ENCODE data around the gene TSPAN3.

Gene TSPAN3

DNA sequence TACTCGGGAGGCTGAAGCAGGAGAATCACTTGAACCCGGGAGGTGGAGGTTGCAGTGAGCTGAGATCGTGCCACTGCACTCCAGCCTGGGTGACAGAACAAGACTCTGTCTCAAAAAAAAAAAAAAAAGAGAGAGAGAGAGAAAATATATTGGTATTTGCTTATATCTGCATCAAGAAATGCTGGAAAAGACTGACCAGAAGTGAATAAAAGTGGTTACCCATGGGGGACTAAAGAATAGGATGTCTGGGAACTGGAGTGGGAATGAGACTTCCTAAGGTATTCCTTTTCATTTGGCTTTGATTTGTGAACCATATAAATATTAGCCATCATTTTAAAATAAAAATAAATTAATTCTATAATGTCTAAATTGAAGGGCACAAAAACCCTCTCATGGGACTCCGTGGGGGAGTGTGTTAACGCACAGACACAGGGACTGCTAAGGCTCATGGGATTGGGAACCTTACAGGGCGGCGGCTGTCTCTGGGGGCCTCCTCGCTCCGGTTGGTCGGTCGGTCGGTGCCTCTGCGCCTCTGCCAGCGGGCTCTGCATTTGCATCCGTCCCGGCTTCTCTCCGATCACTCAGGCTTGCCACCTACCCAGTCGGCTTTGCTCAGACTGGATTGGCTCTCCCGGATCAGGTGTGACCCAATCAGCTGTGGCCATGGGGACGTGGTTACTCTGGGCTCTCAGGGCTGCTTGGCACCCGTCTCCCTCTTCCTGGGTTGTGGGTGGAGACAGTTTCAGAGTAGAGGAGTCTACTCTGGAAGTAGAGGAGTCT lies 12.7 kb upstream of the TSPAN3 start:
- peak; percentile 87 for DNase-seq

DNA sequence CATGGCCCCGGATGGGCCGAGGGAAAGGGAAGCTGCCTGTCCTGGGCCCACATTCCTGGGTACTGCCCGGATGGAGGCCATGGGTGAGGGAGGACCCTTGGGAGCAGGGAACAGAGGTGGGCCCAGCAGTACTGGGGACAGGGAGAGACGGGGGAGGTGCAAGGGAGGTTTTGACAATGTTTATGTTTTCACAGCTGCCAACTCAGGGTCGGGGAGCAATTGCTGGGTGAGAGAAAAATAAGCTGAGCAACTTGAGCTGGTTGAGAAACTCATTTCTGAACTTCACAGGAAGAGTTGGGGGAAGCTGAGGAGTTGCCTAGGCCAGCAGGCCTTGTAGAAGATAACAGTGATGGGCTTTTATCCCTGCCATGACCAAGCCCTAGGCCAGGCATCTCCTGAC lies 11.1 kb upstream of the TSPAN3 start:
- DNase-seq, result no peak

DNA sequence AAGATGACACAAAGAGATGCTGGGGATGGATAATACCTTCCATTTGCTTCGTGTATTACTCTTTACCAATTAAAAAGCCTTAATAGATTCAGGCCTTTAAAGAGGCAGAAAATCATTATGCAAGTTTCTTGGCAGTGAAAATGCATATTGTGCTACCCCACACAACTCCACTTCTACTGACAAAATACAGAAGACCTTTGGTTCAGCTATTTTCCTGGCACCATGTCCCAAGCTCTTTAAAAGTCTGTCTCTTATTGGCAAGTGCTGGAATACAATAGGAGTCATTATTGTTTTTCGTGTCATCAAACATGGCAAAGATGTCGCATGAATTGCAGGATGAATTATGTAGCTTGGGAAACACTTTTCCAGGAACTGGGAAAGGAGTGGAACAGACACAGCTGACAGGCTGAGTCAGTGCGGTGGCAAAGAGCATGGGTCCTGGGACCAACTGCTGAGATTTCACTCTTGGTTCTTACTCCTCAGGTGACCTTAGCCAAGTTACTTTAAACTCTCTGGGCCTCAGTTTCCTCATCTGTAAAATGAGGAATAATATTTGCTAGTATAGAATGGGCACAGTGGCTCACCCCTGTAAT lies 5.5 kb upstream of the TSPAN3 start:
- DNase-seq, result no peak

DNA sequence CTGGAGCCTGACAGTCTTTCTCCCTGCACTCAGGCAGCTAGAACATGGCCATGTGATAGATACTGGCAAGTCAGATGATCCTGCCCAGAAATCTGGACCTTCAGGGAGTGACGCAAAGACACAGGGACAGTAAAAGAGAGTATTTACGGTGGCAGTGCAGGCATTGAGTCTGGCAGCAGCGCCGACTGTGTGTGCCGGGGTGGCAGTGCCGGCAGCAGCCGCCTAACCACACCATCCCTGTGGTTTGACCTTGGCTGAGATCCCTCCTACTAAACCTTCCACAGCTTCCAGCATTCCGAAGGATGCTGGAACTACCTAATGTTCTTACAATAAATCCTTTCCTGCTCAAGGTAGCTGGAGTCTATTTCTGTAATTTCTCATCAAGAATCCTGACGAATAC lies 4.6 kb upstream of the TSPAN3 start:
- DNase-seq, result no peak

DNA sequence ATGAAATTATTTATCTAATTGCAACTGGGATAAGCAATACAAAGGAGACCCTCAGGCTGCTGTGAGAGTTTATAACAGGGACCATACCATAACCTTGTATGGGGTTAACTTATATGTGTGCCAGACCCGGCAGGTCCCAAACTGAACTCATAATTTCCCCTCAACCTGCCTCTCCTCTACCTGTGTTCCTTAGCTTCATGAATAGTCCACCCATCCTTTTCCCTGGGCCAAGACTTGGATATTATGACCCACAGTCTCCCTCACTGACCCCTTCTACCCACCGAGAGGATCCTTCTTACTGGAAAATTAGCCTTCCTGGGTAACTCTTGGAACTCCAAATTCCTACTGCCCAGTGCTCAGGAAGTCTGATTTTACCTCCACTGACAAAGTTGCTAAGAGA lies 3.4 kb upstream of the TSPAN3 start:
- DNase-seq, result no peak

DNA sequence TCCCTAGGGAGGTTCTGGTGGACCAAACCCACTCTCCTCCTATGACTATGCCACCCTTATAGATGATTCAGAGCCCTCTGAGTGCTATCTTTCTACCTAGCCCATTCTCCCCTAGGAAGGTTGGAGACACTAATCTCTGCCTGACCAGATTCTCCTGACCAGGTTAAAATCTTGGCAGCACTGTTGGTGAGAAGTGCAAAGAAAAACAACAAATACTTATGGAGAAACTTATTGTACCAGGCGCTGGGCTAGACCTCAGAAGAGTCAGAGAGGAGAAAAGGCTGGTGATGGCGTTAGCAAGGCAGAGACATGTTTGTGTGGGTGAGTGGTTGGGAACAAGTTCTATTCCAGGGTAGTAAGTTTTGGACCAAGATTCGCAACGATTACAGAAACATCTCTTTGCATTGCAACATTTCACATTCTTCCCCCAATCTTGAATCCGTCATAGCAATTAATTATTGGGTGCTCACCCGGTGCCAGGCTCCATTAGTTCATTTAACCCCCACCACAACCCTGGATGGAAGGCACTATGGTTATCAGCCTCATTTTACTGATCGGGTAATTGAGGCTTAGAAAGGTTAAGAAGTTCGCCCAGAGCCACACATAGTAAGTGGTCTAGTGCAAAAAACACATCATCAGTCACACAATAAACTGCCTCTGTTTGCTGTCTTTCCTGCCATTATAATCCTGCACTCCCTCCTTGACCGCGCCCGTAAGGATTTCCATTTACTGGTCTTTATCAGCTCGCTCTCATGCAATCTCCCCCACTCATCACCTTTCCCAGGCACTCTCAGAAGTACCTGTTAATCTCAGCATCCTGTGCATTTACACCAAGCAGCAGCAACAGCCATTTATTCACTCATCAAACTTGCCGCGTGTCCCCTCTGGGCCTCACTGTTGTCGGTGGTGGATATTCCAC lies 655 bp upstream of the TSPAN3 start:
- DNase-seq, result no peak

DNA sequence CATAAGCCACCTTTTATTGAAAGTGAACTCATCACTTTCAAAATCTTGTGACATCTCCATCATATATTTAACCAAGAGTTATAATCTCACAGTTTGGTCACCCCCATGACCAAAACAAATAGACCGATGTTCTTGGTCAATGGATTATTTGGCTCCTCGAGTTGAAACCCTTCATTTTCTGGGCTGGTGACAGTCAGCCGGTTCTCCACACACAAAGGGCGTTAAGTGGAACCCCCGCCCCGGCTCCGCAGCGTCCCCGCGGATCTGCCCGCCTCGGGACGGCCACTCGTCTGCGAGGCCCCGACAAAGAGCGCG lies 772 bp downstream of the TSPAN3 start:
- no peak for DNase-seq

DNA sequence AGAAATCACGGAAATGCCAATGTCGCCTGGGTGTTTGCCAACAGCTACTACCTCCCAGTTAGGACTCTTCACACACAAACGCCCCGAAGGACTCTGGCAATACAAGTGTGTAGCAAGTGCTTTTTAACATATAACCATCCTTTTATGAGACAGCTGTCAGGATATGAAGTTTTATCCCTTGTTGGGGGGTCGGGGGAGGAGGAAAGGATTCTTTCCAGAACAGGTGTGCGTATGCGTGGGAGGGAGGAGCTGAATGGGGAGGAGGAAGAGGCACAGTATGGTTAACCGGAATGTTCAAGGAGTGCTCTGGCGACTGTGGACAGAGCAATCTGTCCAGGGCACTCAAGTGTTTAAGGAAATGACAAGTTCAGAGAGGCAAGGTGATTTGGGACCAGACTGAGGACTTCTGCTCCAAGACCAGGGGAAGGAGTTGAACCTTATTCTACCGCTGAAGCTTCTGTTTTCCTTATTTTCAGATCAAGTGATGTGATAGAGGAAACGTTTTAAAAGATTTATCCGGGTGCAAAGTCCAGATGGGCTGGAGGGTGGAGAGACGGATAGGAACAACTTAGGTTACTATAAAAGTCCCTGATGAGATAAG lies 1.3 kb downstream of the TSPAN3 start:
- peak; percentile 16 for DNase-seq

DNA sequence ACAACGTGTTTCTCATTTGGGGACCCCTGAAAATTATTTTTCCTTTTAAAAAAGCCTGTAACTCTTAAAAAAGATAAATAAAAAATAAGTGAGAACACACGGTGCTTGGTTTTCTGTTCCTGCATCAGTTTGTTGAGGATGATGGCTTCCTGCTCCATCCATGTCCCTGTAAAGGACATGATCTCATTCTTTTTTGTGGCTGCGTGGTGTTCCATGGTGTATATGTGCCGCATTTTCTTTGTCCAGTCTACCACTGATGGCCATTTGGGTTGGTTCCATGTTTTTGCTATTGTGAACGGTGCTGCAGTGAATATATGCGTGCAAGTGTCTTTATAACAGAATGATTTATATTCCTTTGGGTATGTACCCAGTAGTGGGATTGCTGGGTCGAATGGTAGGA lies 2.3 kb downstream of the TSPAN3 start:
- DNase-seq, result no peak

DNA sequence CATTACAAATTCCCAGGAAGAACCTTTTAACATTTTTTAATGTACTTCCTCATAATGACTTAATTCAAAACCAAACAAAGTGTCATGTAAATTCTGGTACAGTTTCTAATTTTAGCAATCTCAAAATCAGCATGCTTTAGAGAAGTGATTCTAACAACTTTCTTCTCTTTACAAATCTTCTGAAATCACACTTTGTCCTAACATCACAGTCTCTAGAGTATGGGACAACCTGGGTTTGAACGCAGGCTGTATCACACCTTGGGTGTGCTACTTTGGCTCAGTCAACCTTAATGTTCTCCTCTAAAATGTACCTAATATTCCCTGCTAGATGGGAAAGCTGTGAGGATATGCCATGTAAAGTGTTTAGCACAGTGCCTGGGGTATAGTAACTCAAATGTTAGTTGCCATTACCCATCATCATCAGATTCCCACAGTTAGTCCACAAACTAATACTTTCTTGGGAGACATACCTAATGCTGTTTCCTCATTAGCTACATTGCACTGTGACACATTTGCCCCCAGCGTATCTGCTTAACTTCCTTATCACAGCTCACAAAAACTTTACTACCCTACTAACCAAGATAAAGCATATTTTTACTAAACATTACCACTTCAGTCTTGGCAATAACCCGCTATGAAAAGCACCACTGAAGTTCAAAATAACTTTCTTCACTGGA lies 3.1 kb downstream of the TSPAN3 start:
- no peak for DNase-seq

DNA sequence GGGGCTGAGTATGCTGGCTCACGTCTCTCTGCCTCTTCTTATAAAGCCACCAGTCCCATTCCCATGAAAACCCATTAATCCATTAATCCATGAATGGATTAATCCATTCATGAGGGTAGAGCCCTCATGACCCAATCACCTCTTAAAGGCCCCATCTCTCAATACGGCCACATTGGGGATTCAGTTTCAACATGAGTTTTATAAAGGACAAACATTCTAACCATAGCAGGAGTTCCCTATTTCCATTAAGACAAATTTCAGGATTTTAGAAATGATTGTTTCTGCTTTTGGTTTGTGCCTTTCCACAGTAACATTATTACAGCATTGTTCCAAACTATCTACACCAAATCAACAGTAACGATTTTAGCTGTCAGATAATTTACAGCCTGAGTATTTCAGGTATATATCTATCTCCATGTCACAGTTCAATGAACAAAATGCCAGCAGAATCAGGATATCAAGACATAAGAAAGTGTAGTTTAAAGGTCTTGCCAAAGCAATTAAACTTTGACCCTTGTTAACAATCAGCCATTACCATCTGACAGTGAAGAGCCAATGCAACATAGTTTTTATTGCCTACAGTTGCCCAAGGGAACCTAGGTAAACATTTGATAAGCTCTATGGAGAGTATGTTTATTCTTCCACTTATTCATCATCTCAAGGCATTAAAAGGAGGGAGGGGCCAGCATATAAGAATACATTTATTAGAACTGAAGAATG lies 3.8 kb downstream of the TSPAN3 start:
- peak; percentile 21 for DNase-seq

DNA sequence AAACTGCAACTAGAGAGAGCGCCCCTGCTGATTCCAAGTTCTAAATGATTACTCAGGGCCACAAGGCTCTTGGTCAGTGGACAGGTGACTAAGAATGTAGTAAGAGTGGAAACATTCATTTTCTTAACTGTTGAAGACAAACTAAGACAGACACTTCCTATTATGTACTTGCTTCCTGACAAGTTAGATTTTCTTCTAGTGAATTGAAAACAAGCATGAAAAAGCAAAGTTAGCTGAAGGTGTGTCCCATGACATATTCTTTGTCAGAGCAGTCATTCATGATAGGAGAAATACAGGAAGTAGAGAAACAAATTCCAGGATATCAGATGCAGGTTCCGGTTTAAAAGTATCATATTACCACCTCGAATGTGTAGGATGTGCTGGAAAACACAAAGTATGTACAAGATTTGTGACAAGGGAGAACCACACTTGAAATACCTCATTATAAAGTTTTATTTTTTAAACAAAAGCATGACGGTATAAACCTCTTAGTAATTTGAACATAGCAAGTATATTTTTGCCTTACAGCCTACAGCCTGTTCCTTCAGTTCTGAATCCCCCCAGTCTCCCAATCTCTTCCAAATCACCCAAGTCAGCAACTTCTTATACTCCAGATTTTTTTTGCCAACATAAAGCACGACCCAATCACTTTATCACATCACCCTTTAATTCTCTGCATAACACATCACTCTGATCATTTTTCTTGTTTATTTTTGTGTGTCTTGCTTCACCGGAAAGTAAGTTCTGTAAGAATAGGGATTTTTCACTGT lies 6.2 kb downstream of the TSPAN3 start:
- DNase-seq, result peak; percentile 81

DNA sequence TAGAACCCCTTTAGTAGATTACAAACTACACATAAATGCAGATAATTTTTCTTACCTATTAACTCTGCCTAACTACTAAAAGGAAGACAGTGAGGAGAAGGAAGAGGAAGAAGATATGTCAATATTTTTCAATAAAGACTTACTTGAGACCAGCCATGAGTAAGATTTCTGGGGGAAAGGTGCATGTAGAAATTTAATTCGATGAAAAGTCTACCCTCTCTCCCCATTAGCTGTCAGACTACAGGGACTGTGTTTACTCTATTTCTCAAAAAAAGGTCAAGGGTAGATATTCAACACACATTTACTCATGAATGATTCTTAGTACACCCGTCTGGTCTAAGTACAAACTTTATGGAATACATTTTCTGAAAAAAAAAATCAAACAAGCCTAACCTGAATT lies 6.8 kb downstream of the TSPAN3 start:
- no peak for DNase-seq

DNA sequence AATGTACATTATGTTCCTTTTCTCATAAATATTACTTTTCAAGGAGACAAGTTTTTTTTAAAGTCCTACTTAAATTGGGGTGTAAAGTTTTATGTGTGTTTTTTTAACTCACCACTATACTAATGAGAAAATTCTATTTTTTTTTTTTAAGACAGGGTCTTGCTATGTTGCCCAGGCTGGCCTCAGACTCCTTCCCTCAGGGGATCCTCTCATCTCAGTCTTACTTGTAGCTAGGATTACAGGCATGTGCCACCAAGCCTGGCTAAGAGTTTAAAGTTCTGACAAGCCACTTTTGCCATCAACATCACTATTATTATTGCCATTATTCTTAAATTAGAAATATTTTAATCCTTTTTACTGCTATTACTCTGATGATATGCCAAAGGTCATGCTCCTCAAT lies 7.7 kb downstream of the TSPAN3 start:
- no peak for DNase-seq

DNA sequence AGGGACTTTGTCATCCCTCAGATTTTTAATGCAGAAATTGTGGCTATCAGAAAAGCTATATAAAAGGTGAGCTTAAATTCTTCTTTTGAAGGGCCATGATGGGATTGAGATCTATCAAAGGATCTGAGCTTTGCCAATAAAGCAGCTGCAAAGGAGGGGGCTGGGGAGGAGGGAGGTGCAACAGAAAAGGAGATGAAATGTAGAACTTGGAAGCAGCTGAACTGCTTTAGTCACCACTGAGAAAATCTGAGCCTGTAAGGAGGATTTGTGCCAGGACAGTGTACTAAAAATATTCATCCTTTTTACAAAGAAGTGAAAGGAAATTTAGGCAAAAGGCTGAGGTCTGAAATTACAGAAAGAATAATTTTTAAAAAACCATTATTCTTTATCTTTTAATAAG lies 10.4 kb downstream of the TSPAN3 start:
- no peak for DNase-seq

DNA sequence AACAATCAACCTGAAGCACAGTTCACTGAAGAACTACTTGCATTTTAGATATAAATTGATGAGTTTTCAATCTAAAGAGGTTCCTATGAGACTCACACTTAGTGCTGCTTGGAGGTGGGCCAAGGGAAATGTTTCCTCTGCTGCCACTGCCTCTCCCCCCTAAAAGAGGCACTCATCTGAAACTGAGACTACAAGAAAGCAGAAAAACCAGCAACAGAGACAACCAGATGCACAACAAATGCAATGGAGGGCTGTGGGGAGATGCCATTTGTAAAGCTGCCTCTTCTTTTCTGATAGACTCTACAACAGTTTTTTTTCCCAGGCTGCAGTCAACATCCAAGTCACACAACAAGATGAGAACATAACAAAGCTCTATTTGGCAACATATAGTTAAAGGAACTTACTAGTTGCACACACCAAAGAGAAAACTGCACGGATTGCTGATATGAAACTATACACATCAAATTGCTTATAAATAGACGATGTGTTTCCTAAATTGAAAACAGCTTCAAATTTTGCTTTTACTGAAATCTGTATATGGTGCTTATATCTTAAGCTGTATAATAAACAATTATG lies 11.0 kb downstream of the TSPAN3 start:
- DNase-seq, result peak; percentile 6

DNA sequence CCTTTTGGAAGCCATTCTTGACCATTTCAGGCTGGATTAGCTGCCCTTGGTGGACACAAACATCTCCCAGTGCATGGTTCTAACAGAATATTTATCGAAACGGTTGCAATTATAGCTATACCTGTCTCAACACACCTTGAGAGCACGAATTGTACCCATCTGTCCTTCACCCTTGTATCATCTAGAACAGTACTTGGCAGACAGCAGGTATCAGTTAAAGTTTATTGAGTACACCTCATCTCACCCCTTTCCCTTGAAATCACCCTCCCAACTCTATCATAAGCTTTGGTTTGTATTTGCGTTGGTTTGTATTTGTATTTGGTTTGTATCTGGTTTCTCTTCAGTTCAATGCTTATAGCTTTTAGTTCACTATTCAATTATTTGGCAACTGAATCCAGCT lies 12.4 kb downstream of the TSPAN3 start:
- DNase-seq, result no peak

DNA sequence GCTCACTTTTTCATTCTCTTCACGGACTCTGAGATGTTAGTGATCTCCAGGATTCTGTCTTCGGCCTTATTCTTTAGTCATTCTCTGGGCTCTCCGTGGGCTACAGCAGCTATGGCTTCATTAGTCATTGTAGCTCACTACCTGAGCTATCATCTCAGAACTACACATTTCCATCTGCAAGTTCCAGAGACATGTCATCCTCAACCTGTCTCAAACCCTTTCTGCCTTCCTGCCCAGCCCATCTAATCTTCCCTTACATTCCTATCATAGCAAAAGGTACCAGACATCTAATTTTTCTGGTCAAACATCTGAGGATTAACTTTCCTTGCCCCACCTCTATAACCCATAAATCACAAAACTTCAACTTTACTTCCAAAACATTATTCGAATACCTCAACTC lies 13.2 kb downstream of the TSPAN3 start:
- no peak for DNase-seq

DNA sequence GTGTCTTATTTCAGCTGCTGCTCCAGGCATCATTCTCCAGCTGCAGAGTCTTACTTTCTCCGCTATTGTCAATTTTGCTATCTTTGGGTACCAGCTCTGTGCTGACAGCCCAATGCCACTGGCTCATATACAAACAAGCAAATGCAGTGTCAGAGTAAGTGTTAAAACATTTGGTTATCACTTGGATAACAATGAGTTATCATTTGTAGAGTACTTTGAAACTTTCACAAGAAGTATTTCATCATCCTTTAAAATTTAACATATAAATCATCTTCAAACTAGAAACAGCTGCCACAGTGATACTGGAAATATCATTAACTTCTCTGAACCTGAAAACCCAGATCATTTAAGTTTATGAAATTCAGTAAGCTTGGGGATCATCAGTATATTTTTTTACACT lies 13.8 kb downstream of the TSPAN3 start:
- no peak for DNase-seq

DNA sequence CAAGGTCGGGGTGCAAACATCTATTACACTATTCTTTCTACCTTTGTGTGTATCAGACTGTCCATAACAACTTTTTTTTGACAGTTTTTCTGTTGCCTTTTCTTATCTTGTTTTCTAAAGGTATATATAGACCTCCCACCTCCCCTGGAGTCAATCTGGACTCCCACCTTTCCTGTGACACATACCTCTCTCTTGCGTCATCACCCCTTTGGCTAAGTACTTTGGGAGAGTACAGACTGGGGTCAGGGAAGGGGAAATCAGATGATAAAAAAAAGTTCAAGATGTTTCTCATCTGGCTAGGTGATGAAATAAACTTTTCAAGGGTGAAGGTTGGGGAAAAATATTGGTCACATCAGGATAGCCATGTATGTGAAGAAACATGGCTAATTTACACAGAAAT lies 17.2 kb downstream of the TSPAN3 start:
- DNase-seq, result no peak

DNA sequence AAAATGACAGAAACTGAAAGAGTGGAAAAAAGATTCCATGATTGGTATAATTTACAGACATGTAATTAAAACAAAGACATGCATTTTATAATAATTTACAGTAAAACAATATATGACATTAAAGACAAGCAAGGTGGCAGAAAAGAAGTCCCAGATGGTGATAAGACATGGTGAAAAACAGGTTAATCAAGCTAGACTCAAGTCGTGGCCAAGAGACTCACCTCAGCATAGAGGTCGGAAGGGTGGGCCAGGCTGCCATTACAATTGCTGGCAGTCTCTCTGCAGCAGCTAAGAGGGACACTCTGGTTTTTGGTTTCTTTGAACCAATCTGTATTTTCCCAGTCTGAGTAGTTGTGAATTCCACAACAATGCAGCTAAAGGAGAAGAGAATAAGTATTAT lies 18.4 kb downstream of the TSPAN3 start:
- no peak for DNase-seq

Data from kidney glomerular epithelial cell (primary cell).